B cell (primary cell): Measurements from ENCODE around the gene POM121L2. TPM values are rescaled to one million over a fixed set of nuclear protein-coding genes. Genes with fewer than 3 reads are reported as not detected.

Experiments
- ATAC-seq: fragments of 200-7000 bp; cut with Tn5 transposase; one replicate; pipeline ENCODE4 v1.10.0; 2021; ENCODE audit warnings: low read depth, mild to moderate bottlenecking, moderate number of reproducible peaks, moderate library complexity
- CTCF ChIA-PET: fragments of 350-600 bp; sonication (Branson Sonifier 250); formaldehyde crosslinking; loops from one replicate; lab custom pipeline; 2021; ENCODE audit warnings: antibody characterized with exemption, inconsistent platforms; lab: Charles Lee
- POLR2A ChIA-PET: fragments of 350-600 bp; sonication (Branson Sonifier 250); formaldehyde crosslinking; loops from one replicate; lab custom pipeline; 2021; ENCODE audit warnings: antibody characterized with exemption; lab: Charles Lee
- DNase-seq: peaks from one replicate; pipeline ENCODE4 v3.0.0; 2013
- H2AFZ ChIP-seq: 2 replicates; pipeline ENCODE4 v1.6.1; 2012; ENCODE audit warnings: mild to moderate bottlenecking, low read depth, low read length; ENCODE audit not compliant: insufficient read depth, poor library complexity, severe bottlenecking
- H3K27ac ChIP-seq, 2 donors: 1 replicate in 1 of 2; 2 replicates in 1 of 2; pipeline ENCODE4 v1.5.1; 2012 to 2013; ENCODE audit warnings: low read length in 2 of 2, mild to moderate bottlenecking in 2 of 2, moderate library complexity in 1 of 2
- H3K27me3 ChIP-seq, 4 experiments: fragments of 200-600 bp in 1 of 4; sonication (generic) in 1 of 4; replicated peaks in 1 of 4; 1 replicate in 2 of 4; 2 replicates in 2 of 4; pipeline versions ENCODE4 v1.6.1 to v1.7.0; 2013 to 2016; ENCODE audit warnings: low read length in 3 of 4, mild to moderate bottlenecking in 2 of 4, mixed read lengths in 1 of 4, moderate library complexity in 1 of 4; ENCODE audit not compliant: insufficient read depth in 4 of 4, control insufficient read depth in 3 of 4; ENCODE audit errors: control extremely low read depth in 1 of 4
- H3K36me3 ChIP-seq, 2 experiments: replicated peaks in 1 of 2; 1 replicate in 1 of 2; 2 replicates in 1 of 2; pipeline versions ENCODE4 v1.6.1 to v1.7.1; 2013; ENCODE audit warnings: low read length in 1 of 2; ENCODE audit not compliant: insufficient read depth in 2 of 2, control insufficient read depth in 1 of 2; ENCODE audit errors: control extremely low read depth in 1 of 2, extremely low read depth in 1 of 2
- H3K4me1 ChIP-seq, 2 donors: fragments of 200-600 bp in 1 of 2; sonication (generic) in 1 of 2; 1 replicate in 1 of 2; 2 replicates in 1 of 2; pipeline versions ENCODE4 v1.5.1 to v1.6.1; 2013 to 2017; ENCODE audit warnings: low read length in 2 of 2; ENCODE audit not compliant: control insufficient read depth in 2 of 2, insufficient read depth in 2 of 2
- H3K4me2 ChIP-seq: replicated peaks from 2 replicates; pipeline ENCODE3; 2012; ENCODE audit warnings: mild to moderate bottlenecking, low read depth, low read length; ENCODE audit not compliant: poor library complexity, severe bottlenecking
- H3K4me3 ChIP-seq, 5 experiments: fragments of 200-600 bp in 1 of 5; sonication (generic) in 1 of 5; 1 replicate in 3 of 5; 2 replicates in 2 of 5; pipeline versions ENCODE4 v1.5.1 to v1.7.0; 2011 to 2016; ENCODE audit warnings: low read length in 4 of 5, mild to moderate bottlenecking in 4 of 5, low read depth in 2 of 5, control low read depth in 1 of 5, moderate library complexity in 1 of 5; ENCODE audit not compliant: insufficient read depth in 1 of 5; ENCODE audit errors: control extremely low read depth in 1 of 5, extremely low read depth in 1 of 5
- H3K79me2 ChIP-seq: fragments of 200-600 bp; sonication (generic); one replicate; pipeline ENCODE4 v1.6.0; 2016; ENCODE audit warnings: low read length; ENCODE audit not compliant: control insufficient read depth, insufficient read depth
- H3K9ac ChIP-seq: fragments of 200-600 bp; sonication (generic); 2 replicates; pipeline ENCODE4 v1.6.1; 2017; ENCODE audit warnings: mild to moderate bottlenecking, low read length, moderate library complexity
- H3K9me3 ChIP-seq, 3 donors: one replicate each; pipeline versions ENCODE4 v1.6.1 to v1.7.1; 2013; ENCODE audit warnings: low read length in 2 of 3; ENCODE audit not compliant: control insufficient read depth in 2 of 3, insufficient read depth in 1 of 3; ENCODE audit errors: control extremely low read depth in 1 of 3
- H4K20me1 ChIP-seq: 2 replicates; pipeline ENCODE4 v1.6.0; 2012; ENCODE audit warnings: mild to moderate bottlenecking, low read length; ENCODE audit not compliant: insufficient read depth, control insufficient read depth, poor library complexity, severe bottlenecking
- H3K27ac Mint-ChIP-seq: one replicate; pipeline ENCODE4 v1.8.0; 2021; ENCODE audit warnings: mixed read lengths
- H3K27me3 Mint-ChIP-seq: one replicate; pipeline ENCODE4 v1.8.0; 2021; ENCODE audit warnings: mixed read lengths
- H3K4me1 Mint-ChIP-seq: one replicate; pipeline ENCODE4 v1.8.0; 2021; ENCODE audit warnings: mixed read lengths
- H3K4me3 Mint-ChIP-seq: one replicate; pipeline ENCODE4 v1.8.0; 2021; ENCODE audit warnings: mixed read lengths
- H3K9me3 Mint-ChIP-seq: one replicate; pipeline ENCODE4 v1.8.0; 2022; ENCODE audit warnings: mixed read lengths; ENCODE audit not compliant: insufficient read depth
- CTCF ChIP-seq: fragments of 200-600 bp; IDR thresholded peaks from one replicate; pipeline ENCODE4 v1.8.0; 2022; ENCODE audit warnings: antibody characterized with exemption, mild to moderate bottlenecking
- EZH2 ChIP-seq: IDR thresholded peaks from 2 replicates; pipeline ENCODE4 v1.6.1; 2012; ENCODE audit warnings: borderline replicate concordance, low read depth, mild to moderate bottlenecking, moderate library complexity, low read length; ENCODE audit not compliant: insufficient read depth, poor library complexity, severe bottlenecking
- WGBS: methylation state at CpG from one replicate; pipeline ENCODE4 v1.1.5; 2013; ENCODE audit warnings: missing lambda C conversion rate; ENCODE audit not compliant: insufficient coverage; 5-methylcytosine and 5-hydroxymethylcytosine counted together
- intact Hi-C: fragments of 100-400 bp; cut with micrococcal nuclease; formaldehyde crosslinking; loops from one replicate; pipeline ENCODE4 v1.10.0; 2022
- polyA plus RNA-seq: library from polyadenylated mRNA; depleted of rRNA; stranded (reverse); fragments of >200 nt; gene quantifications from 2 replicates; pipeline ENCODE4 v1.2.3, GENCODE V29; 2012
- total RNA-seq, 2 donors: library from RNA; stranded (reverse); fragments of 120-200 nt in 1 of 2; gene quantifications; 1 replicate in 1 of 2; 2 replicates in 1 of 2; pipeline versions ENCODE4 v1.2.3 to v1.2.4, GENCODE V29; 2013 to 2022

POM121L2 gene
- total and polyA plus RNA-seq, 2 donors (not counting 1 experiment from before 2014, with no cell fraction given), result not detected

GRCh38 chr6:27287751-27288135 lies 24.3 kb downstream of the POM121L2 start:
- H3K4me3 Mint-ChIP-seq, result no peak overlapping the region

GRCh38 chr6:27286141-27286540 lies 25.9 kb downstream of the POM121L2 start:
- Histone ChIP-seq H3K9ac (no peak overlapping the region), H3K4me1 (peaks cover 0 to 6% of the 10 kb centered on the region in 2 donors), H3K4me3 (no peak overlapping the region), H3K36me3 (no peaks in the 10 kb centered on the region), H3K9me3 (peaks cover 7 to 44% (median 31%) of the 10 kb centered on the region in 3 donors), H4K20me1 (no peaks in the 10 kb centered on the region), H3K4me2 (no peak overlapping the region), H2AFZ (no peak overlapping the region), H3K79me2 (no peaks in the 10 kb centered on the region), H3K27ac (no peak overlapping the region), H3K27me3 (peaks cover 2 to 87% (median 74%) of the 10 kb centered on the region in 4 experiments)
- DNase-seq (no peak), ATAC-seq (no peak)
- Mint-ChIP-seq H3K4me1 (no peaks in the 10 kb centered on the region), H3K4me3 (no peak overlapping the region), H3K27ac (no peak overlapping the region), H3K27me3 (peaks cover 83% of the 10 kb centered on the region), H3K9me3 (peaks cover 8% of the 10 kb centered on the region)
- TF ChIP-seq CTCF, result no peak
- TF ChIP-seq EZH2, result no peak
- WGBS, result 83% methylated on average over 1 of the region's 2 CpGs
- intact Hi-C loops, result no loop called here
- ChIA-PET POLR2A (interaction anchor here (0.6 kb wide), 1 partner anchor 19 kb away, joined by 3 read pairs; no protein-coding TSS in a partner anchor), CTCF (no interaction called here)

More at GRCh38 chr6:27287751-27288135, 24.3 kb downstream of the POM121L2 start:
- no peaks in the 10 kb centered on the region for H3K79me2 ChIP-seq
- H3K4me1 ChIP-seq, result peaks cover 0 to 6% of the 10 kb centered on the region in 2 donors
- no peak overlapping the region for H2AFZ ChIP-seq
- H4K20me1 ChIP-seq, result no peaks in the 10 kb centered on the region
- ATAC-seq (no peak), DNase-seq (no peak)
- H3K4me3 ChIP-seq, result no peak overlapping the region
- H3K27ac ChIP-seq, result no peak overlapping the region
- H3K9me3 ChIP-seq, result peaks cover 7 to 50% (median 34%) of the 10 kb centered on the region in 3 donors
- peaks cover 2 to 90% (median 77%) of the 10 kb centered on the region in 4 experiments for H3K27me3 ChIP-seq
- H3K36me3 ChIP-seq, result no peaks in the 10 kb centered on the region
- H3K9ac ChIP-seq, result no peak overlapping the region
- Mint-ChIP-seq H3K27ac (no peak overlapping the region), H3K27me3 (peaks cover 86% of the 10 kb centered on the region), H3K4me1 (no peaks in the 10 kb centered on the region), H3K9me3 (peaks cover 9% of the 10 kb centered on the region)
- no peak for TF ChIP-seq EZH2
- no peak for TF ChIP-seq CTCF
- no peak overlapping the region for H3K4me2 ChIP-seq
- intact Hi-C loops, result no loop called here
- ChIA-PET POLR2A (interaction anchor here (0.7 kb wide), 1 partner anchor 100 kb away, joined by 5 read pairs; no protein-coding TSS in a partner anchor), CTCF (no interaction called here)
- 8% methylated on average over 3 of the region's 8 CpGs for WGBS
